Measurements from ENCODE around the gene ZBED4.

DNA sequence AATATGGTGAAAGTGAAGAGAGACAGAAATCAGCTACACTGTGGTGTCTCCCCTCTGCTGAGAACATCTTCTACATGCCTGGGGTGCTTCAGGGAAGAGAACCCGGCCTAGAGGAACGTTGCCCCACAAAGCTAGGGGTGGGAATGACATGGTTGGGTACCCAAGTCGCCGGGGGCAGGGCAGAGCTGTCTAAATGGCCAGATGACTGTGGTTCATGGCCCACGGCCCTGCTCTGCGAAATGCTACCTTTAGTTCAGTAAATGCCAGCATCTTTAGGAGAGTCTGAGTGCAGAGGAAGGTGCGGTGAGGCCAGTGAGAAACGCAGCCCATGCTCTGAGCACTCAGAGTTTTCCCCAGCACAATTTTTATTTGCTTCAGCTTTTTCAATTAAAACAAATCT, 38.8 kb upstream of the ZBED4 start:
- TF ChIP-seq, protein P1, sequence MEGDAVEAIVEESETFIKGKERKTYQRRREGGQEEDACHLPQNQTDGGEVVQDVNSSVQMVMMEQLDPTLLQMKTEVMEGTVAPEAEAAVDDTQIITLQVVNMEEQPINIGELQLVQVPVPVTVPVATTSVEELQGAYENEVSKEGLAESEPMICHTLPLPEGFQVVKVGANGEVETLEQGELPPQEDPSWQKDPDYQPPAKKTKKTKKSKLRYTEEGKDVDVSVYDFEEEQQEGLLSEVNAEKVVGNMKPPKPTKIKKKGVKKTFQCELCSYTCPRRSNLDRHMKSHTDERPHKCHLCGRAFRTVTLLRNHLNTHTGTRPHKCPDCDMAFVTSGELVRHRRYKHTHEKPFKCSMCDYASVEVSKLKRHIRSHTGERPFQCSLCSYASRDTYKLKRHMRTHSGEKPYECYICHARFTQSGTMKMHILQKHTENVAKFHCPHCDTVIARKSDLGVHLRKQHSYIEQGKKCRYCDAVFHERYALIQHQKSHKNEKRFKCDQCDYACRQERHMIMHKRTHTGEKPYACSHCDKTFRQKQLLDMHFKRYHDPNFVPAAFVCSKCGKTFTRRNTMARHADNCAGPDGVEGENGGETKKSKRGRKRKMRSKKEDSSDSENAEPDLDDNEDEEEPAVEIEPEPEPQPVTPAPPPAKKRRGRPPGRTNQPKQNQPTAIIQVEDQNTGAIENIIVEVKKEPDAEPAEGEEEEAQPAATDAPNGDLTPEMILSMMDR (IDR thresholded peaks at IDR 0.05), result no peak
- TF ChIP-seq POLR2A (IDR thresholded peaks at IDR 0.05), result no peak
